ENCODE results near the gene KRTAP10-3. TPM values are rescaled to one million over a fixed set of nuclear protein-coding genes. Genes with fewer than 3 reads are reported as not detected.
"Not testable (repeated sequence)": the region's sequence is repeated elsewhere in the genome, so short reads cannot be mapped to it uniquely, and the experiment has no call there.

KRTAP10-3 gene
- total RNA-seq, 1 donor from 2014 or later, result not detected

GRCh38 chr21:44581158-44581557, 22.6 kb upstream of the KRTAP10-3 start:
- H3K4me3 Mint-ChIP-seq (ENCODE audit: unreplicated experiment), result no peak overlapping the region
- H3K27me3 Mint-ChIP-seq (ENCODE audit: unreplicated experiment), result no peaks in the 10 kb centered on the region
- no peak for DNase-seq
- H3K36me3 Mint-ChIP-seq (ENCODE audit: unreplicated experiment), result peaks cover 33% of the 10 kb centered on the region
- no peak for TF ChIP-seq CTCF (IDR thresholded peaks at IDR 0.05; ENCODE audit: partially characterized antibody, unreplicated experiment)
- no peaks in the 10 kb centered on the region for H3K4me1 Mint-ChIP-seq (ENCODE audit: low read depth, unreplicated experiment)
- peaks cover 13% of the 10 kb centered on the region for H3K9me3 Mint-ChIP-seq (ENCODE audit: unreplicated experiment)
- no peak overlapping the region for H3K27ac Mint-ChIP-seq (ENCODE audit: unreplicated experiment)

- H3K27me3 Mint-ChIP-seq (ENCODE audit: unreplicated experiment); H3K4me3 Mint-ChIP-seq (ENCODE audit: unreplicated experiment); H3K4me1 Mint-ChIP-seq (ENCODE audit: low read depth, unreplicated experiment); DNase-seq: not testable (repeated sequence)
- Mint-ChIP-seq H3K27ac (ENCODE audit: unreplicated experiment) (peak within 1 kb of the TSS; percentile 50), H3K9me3 (ENCODE audit: unreplicated experiment) (peaks cover 20% of the 10 kb centered on the region), H3K36me3 (ENCODE audit: unreplicated experiment) (peaks cover 41% of the 10 kb centered on the region)
These were observed 21.7 kb upstream of the KRTAP10-3 start, which contains the start of gene KRTAP10-5 for GRCh38 chr21:44580231-44580821. Gene KRTAP10-5 (minus strand): TSS chr21:44580604. CDS start chr21:44580578, 26 bp downstream.

- H3K36me3 Mint-ChIP-seq (ENCODE audit: unreplicated experiment), result peaks cover 42% of the 10 kb centered on the region
- TF ChIP-seq CTCF (IDR thresholded peaks at IDR 0.05; ENCODE audit: partially characterized antibody, unreplicated experiment), result no peak
- peaks cover 19% of the 10 kb centered on the region for H3K9me3 Mint-ChIP-seq (ENCODE audit: unreplicated experiment)
- peaks cover 1% of the 10 kb centered on the region for H3K27me3 Mint-ChIP-seq (ENCODE audit: unreplicated experiment)
- no peak overlapping the region for H3K4me3 Mint-ChIP-seq (ENCODE audit: unreplicated experiment)
- peak overlapping the region; percentile 50 for H3K27ac Mint-ChIP-seq (ENCODE audit: unreplicated experiment)
- no peak for DNase-seq
- H3K4me1 Mint-ChIP-seq (ENCODE audit: low read depth, unreplicated experiment), result no peaks in the 10 kb centered on the region
These were observed 21.2 kb upstream of the KRTAP10-3 start for GRCh38 chr21:44579833-44580144.

GRCh38 chr21:44579056-44579832, 20.6 kb upstream of the KRTAP10-3 start:
- peaks cover 3% of the 10 kb centered on the region for H3K27me3 Mint-ChIP-seq (ENCODE audit: unreplicated experiment)
- H3K27ac Mint-ChIP-seq (ENCODE audit: unreplicated experiment), result no peak overlapping the region
- H3K36me3 Mint-ChIP-seq (ENCODE audit: unreplicated experiment), result peaks cover 42% of the 10 kb centered on the region
- no peak for DNase-seq
- H3K4me3 Mint-ChIP-seq (ENCODE audit: unreplicated experiment), result no peak overlapping the region
- TF ChIP-seq CTCF (IDR thresholded peaks at IDR 0.05; ENCODE audit: partially characterized antibody, unreplicated experiment), result no peak
- peaks cover 22% of the 10 kb centered on the region for H3K9me3 Mint-ChIP-seq (ENCODE audit: unreplicated experiment)
- H3K4me1 Mint-ChIP-seq (ENCODE audit: low read depth, unreplicated experiment), result no peaks in the 10 kb centered on the region

GRCh38 chr21:44578371-44579055, 19.9 kb upstream of the KRTAP10-3 start:
- DNase-seq, result no peak

More at GRCh38 chr21:44578371-44579055, 19.9 kb upstream of the KRTAP10-3 start:
- Mint-ChIP-seq H3K27ac (ENCODE audit: unreplicated experiment) (no peak overlapping the region), H3K9me3 (ENCODE audit: unreplicated experiment) (peaks cover 22% of the 10 kb centered on the region), H3K4me1 (ENCODE audit: low read depth, unreplicated experiment) (no peaks in the 10 kb centered on the region), H3K36me3 (ENCODE audit: unreplicated experiment) (peaks cover 42% of the 10 kb centered on the region), H3K27me3 (ENCODE audit: unreplicated experiment) (peaks cover 3% of the 10 kb centered on the region), H3K4me3 (ENCODE audit: unreplicated experiment) (no peak overlapping the region)
- no peak for TF ChIP-seq CTCF (IDR thresholded peaks at IDR 0.05; ENCODE audit: partially characterized antibody, unreplicated experiment)

Measured in glutamatergic neuron (in vitro differentiated cells).